GM12878 (cell line): ENCODE data around the gene HYAL1. TPM values are rescaled to one million over a fixed set of nuclear protein-coding genes. Genes with fewer than 3 reads are reported as not detected.

Source experiments
- ATAC-seq: fragments of 200-7000 bp; cut with Tn5 transposase; 3 replicates; pipeline ENCODE4 v1.9.1; 2020; ENCODE audit warnings: mild to moderate bottlenecking, moderate library complexity
- BruUV-seq: library from RNA; stranded (reverse); fragments of 400-500 nt; replicated peaks from 2 replicates; lab custom pipeline; 2021; lab: Mats Ljungman, UMichigan
- CTCF ChIA-PET: fragments of 300-600 bp; sonication (Branson Sonifier 250); formaldehyde crosslinking; extraction: SDS; loops from one replicate; lab custom pipeline; 2021; ENCODE audit warnings: inconsistent platforms; lab: Yijun Ruan, JAX
- POLR2A ChIA-PET: fragments of 350-600 bp; formaldehyde crosslinking; extraction: SDS; loops from one replicate; lab custom pipeline; 2021; ENCODE audit warnings: inconsistent platforms; lab: Charles Lee
- RAD21 ChIA-PET: fragments of 300-600 bp; sonication (Branson Sonifier 250); formaldehyde crosslinking; loops from one replicate; lab custom pipeline; 2023; ENCODE audit warnings: antibody characterized with exemption; ENCODE audit not compliant: unreplicated experiment; lab: Charles Lee
- SMC1A ChIA-PET: fragments of 300-600 bp; sonication (Branson Sonifier 250); formaldehyde crosslinking; loops from one replicate; lab custom pipeline; 2023; ENCODE audit not compliant: unreplicated experiment, uncharacterized antibody; lab: Charles Lee
- DNase-seq: peaks from one replicate; pipeline ENCODE4 v3.0.0-alpha.2; 2011; ENCODE audit warnings: low read depth, low spot score
- FAIRE-seq: peaks from 3 replicates; lab custom pipeline; 2011; peaks lifted over from hg19 to GRCh38; lab: Jason Lieb, UNC
- H2AFZ ChIP-seq: 2 replicates; pipeline ENCODE4 v1.6.0; 2011; ENCODE audit warnings: low read depth, low read length, control low read depth; ENCODE audit not compliant: control insufficient read depth
- H3K27ac ChIP-seq: 2 replicates; pipeline ENCODE4 v1.5.1; 2011; ENCODE audit warnings: control low read depth; ENCODE audit not compliant: control insufficient read depth, insufficient read depth
- H3K27me3 ChIP-seq, 2 experiments: replicated peaks in 1 of 2; 2 replicates each; pipeline versions ENCODE4 v1.6.0 to v1.6.1; 2011; ENCODE audit warnings: low read length in 1 of 2; ENCODE audit not compliant: control insufficient read depth in 2 of 2, insufficient read depth in 2 of 2
- H3K36me3 ChIP-seq, 2 experiments: 2 replicates each; pipeline ENCODE4 v1.5.1; 2011; ENCODE audit warnings: low read length in 1 of 2; ENCODE audit not compliant: control insufficient read depth in 2 of 2, insufficient read depth in 2 of 2
- H3K4me1 ChIP-seq: 2 replicates; pipeline ENCODE4 v1.6.1; 2011; ENCODE audit warnings: mild to moderate bottlenecking, low read length, moderate library complexity, mixed read lengths; ENCODE audit not compliant: control insufficient read depth, insufficient read depth
- H3K4me2 ChIP-seq: 2 replicates; pipeline ENCODE4 v1.6.0; 2011; ENCODE audit warnings: control low read depth; ENCODE audit not compliant: control insufficient read depth, insufficient read depth
- H3K4me3 ChIP-seq: fragments of 200-600 bp; sonication (generic); 2 replicates; pipeline ENCODE4 v1.5.1; 2016
- H3K79me2 ChIP-seq: 2 replicates; pipeline ENCODE4 v1.6.0; 2011; ENCODE audit warnings: low read length; ENCODE audit not compliant: control insufficient read depth, insufficient read depth
- H3K9ac ChIP-seq: 2 replicates; pipeline ENCODE4 v1.8.0; 2011; ENCODE audit warnings: low read length, control low read depth, mixed read lengths; ENCODE audit not compliant: control insufficient read depth, insufficient read depth
- H3K9me3 ChIP-seq: replicated peaks from 3 replicates; pipeline ENCODE4 v1.5.1; 2011; ENCODE audit warnings: mild to moderate bottlenecking, low read length; ENCODE audit not compliant: control insufficient read depth, insufficient read depth
- H4K20me1 ChIP-seq: 2 replicates; pipeline ENCODE4 v1.6.0; 2011; ENCODE audit not compliant: control insufficient read depth, insufficient read depth
- BCLAF1 ChIP-seq: fragments of 450-650 bp; IDR thresholded peaks from 2 replicates; pipeline ENCODE4 v1.6.1; 2017; ENCODE audit warnings: antibody characterized with exemption, mild to moderate bottlenecking, moderate library complexity
- CTCF ChIP-seq, 3 experiments: IDR thresholded peaks in 2 of 3; conservative IDR thresholded peaks in 1 of 3; 2 replicates each; pipeline ENCODE4 v1.5.1; 2011; ENCODE audit warnings: low read depth in 3 of 3, low read length in 3 of 3, mild to moderate bottlenecking in 3 of 3, control low read depth in 2 of 3, moderate library complexity in 2 of 3, inconsistent platforms in 1 of 3, mixed read lengths in 1 of 3; ENCODE audit not compliant: control insufficient read depth in 2 of 3, insufficient read depth in 1 of 3; ENCODE audit errors: extremely low read depth in 1 of 3
- EED ChIP-seq: sonication (generic); IDR thresholded peaks from 2 replicates; pipeline ENCODE4 v1.6.1; 2016; ENCODE audit warnings: antibody characterized with exemption, low read depth
- ETV6 ChIP-seq, 2 experiments: fragments of 450-650 bp in 1 of 2; IDR thresholded peaks in 1 of 2; conservative IDR thresholded peaks in 1 of 2; 2 replicates each; pipeline ENCODE4 v1.6.1; 2014; ENCODE audit warnings: antibody characterized with exemption in 1 of 2, borderline replicate concordance in 1 of 2, low read depth in 1 of 2, mild to moderate bottlenecking in 1 of 2, moderate library complexity in 1 of 2
- GABPA ChIP-seq: IDR thresholded peaks from 2 replicates; pipeline ENCODE4 v1.6.1; 2014; ENCODE audit warnings: antibody characterized with exemption, low read depth, mild to moderate bottlenecking, inconsistent platforms
- GATAD2B ChIP-seq: fragments of 450-650 bp; conservative IDR thresholded peaks from 2 replicates; pipeline ENCODE4 v1.6.1; 2017; ENCODE audit warnings: low read depth, mild to moderate bottlenecking, moderate library complexity
- MYC ChIP-seq: IDR thresholded peaks from 2 replicates; pipeline ENCODE4 v1.6.1; 2011; ENCODE audit warnings: mild to moderate bottlenecking, low read length, moderate library complexity, inconsistent platforms; ENCODE audit not compliant: insufficient read depth, insufficient replicate concordance, insufficient read length, severe bottlenecking
- RAD51 ChIP-seq: fragments of 450-650 bp; IDR thresholded peaks from 2 replicates; pipeline ENCODE4 v1.6.1; 2016; ENCODE audit warnings: moderate library complexity, mild to moderate bottlenecking, inconsistent platforms
- ZNF384 ChIP-seq: IDR thresholded peaks from 2 replicates; pipeline ENCODE4 v1.6.1; 2012; ENCODE audit warnings: low read depth, mild to moderate bottlenecking, low read length, improper control_type of control experiment, borderline replicate concordance
- WGBS: methylation state at CpG from one replicate; pipeline ENCODE4 v1.1.6; 2016; ENCODE audit warnings: low lambda C conversion rate; ENCODE audit not compliant: insufficient replicate concordance, insufficient coverage; ENCODE audit errors: missing lambda C conversion rate; 5-methylcytosine and 5-hydroxymethylcytosine counted together
- in situ Hi-C: fragments of 300-500 bp; cut with MboI; formaldehyde crosslinking; loops from 9 replicates; pipeline ENCODE4 v1.14.3; 2018; ENCODE audit warnings: mixed read lengths
- intact Hi-C: fragments of 100-400 bp; cut with micrococcal nuclease; formaldehyde crosslinking; loops from one replicate; pipeline ENCODE4 v1.14.2; 2022; ENCODE audit not compliant: unreplicated experiment
- polyA plus RNA-seq, 11 experiments: library from polyadenylated mRNA; depleted of rRNA in 4 of 11; unstranded in 6 of 11; stranded (reverse) in 5 of 11; fragments of >200 nt; fragmentation: Nextera tagmentation in 4 of 11; fragmentation: Illumina TruSeq in 1 of 11; extraction: Ambion mirVana in 4 of 11; extraction: Trizol in 1 of 11; gene quantifications; 1 replicate in 1 of 11; 2 replicates in 10 of 11; pipeline versions ENCODE4 v1.2.1 to v1.2.3, GENCODE V29; 2011 to 2016; ENCODE audit warnings: inconsistent platforms in 2 of 11, missing spikeins in 2 of 11, low read depth in 1 of 11
- total RNA-seq, 4 experiments: library from RNA; depleted of rRNA in 3 of 4; stranded (reverse); fragments of >200 nt in 3 of 4; fragmentation: Illumina TruSeq in 1 of 4; extraction: Trizol in 1 of 4; gene quantifications; 2 replicates each; pipeline versions ENCODE4 v1.2.1 to v1.2.3, GENCODE V29; 2013 to 2021

HYAL1 gene
- total and polyA plus RNA-seq, 10 of the 15 experiments (the other 5 are each of a cell fraction or from before 2014, with no cell fraction given), result 0.04 to 0.55 (median 0.18) TPM; not detected in 2

- no peak for TF ChIP-seq BCLAF1
Observed at GRCh38 chr3:50337175-50337861, 33.9 kb upstream of the HYAL1 start (continued).

GRCh38 chr3:50336452-50337174 is 33.2 kb upstream of the HYAL1 start:
- TSS peak; percentile 67 for BruUV-seq
- in situ Hi-C loops, result loop anchor here (10.0 kb wide), 1 partner anchor 1058 kb away; the partner anchor contains the start of gene RBM15B
- CTCF ChIA-PET, result interaction anchor here (0.6 to 10.5 kb wide), 12 partner anchors 9 to 665 kb away, joined by 3 to 72 read pairs (median 4); partner anchors contain the start of genes CYB561D2, HYAL2, NPRL2 and TUSC2
- FAIRE-seq (no peak), DNase-seq (no peak), ATAC-seq (peak; percentile 17)
- 0% methylated on average over 13 of the region's 31 CpGs for WGBS
- Histone ChIP-seq H4K20me1 (no peaks in the 10 kb centered on the region; the same call in 1 of the 2 replicates), H2AFZ (peak overlapping the region; percentile 78), H3K9me3 (no peaks in the 10 kb centered on the region), H3K4me2 (peak overlapping the region; percentile 77), H3K27me3 (no peaks in the 10 kb centered on the region), H3K36me3 (peaks cover 6 to 7% of the 10 kb centered on the region in 2 experiments), H3K27ac (peak overlapping the region; percentile 92), H3K79me2 (peaks cover 76% of the 10 kb centered on the region), H3K4me1 (peaks cover 10% of the 10 kb centered on the region; the same call in 1 of the 2 replicates), H3K4me3 (peak overlapping the region; percentile 96), H3K9ac (peak overlapping the region; percentile 86)
- POLR2A ChIA-PET, result interaction anchor here (0.6 to 7.0 kb wide), 29 partner anchors 9 to 286 kb away, joined by 3 to 84 read pairs (median 4); partner anchors contain the start of genes C3orf18, CISH, CYB561D2 and GNAI2
- RAD21 ChIA-PET, result interaction anchor here (0.8 to 2.7 kb wide), 18 partner anchors 9 to 1163 kb away, joined by 3 to 21 read pairs (median 3); partner anchors contain the start of genes CYB561D2, DCAF1, GNAI2 and HYAL2
- SMC1A ChIA-PET, result interaction anchor here (0.9 to 1.8 kb wide), 10 partner anchors 9 to 275 kb away, joined by 3 to 20 read pairs (median 4); partner anchors contain the start of genes CISH, GNAI2, HYAL2 and HYAL3
- intact Hi-C loops, result loop anchor here (5.0 kb wide), 2 partner anchors 39 to 99 kb away; partner anchors contain the start of genes GNAI2, HYAL3 and NAA80
- no peak for TF ChIP-seq GABPA
- no peak for TF ChIP-seq ZNF384
- no peak for TF ChIP-seq CTCF (IDR thresholded peaks at IDR 0.05 in 2 of 3, conservative IDR thresholded peaks at IDR 0.05 in 1 of 3; ENCODE audit: control insufficient read depth in 2 of 3, extremely low read depth in 1 of 3, insufficient read depth in 1 of 3, low read depth in 3 of 3, low read length in 3 of 3)
- TF ChIP-seq ETV6 (conservative IDR thresholded peaks at IDR 0.05 in 1 of 2, IDR thresholded peaks at IDR 0.05 in 1 of 2; ENCODE audit: borderline replicate concordance in 1 of 2, low read depth in 1 of 2), result no peak
- peak; percentile 68; the same call in 1 of the 2 replicates for TF ChIP-seq GATAD2B
- TF ChIP-seq EED, result no peak
- TF ChIP-seq RAD51, result no peak
- TF ChIP-seq MYC, result peak; percentile 45
